ENCODE results near the gene NDUFA8. TPM values are rescaled to one million over a fixed set of nuclear protein-coding genes. Genes with fewer than 3 reads are reported as not detected.

The NDUFA8 gene
- 17.0 and 18.3 TPM in 2 replicates for total RNA-seq

DNA sequence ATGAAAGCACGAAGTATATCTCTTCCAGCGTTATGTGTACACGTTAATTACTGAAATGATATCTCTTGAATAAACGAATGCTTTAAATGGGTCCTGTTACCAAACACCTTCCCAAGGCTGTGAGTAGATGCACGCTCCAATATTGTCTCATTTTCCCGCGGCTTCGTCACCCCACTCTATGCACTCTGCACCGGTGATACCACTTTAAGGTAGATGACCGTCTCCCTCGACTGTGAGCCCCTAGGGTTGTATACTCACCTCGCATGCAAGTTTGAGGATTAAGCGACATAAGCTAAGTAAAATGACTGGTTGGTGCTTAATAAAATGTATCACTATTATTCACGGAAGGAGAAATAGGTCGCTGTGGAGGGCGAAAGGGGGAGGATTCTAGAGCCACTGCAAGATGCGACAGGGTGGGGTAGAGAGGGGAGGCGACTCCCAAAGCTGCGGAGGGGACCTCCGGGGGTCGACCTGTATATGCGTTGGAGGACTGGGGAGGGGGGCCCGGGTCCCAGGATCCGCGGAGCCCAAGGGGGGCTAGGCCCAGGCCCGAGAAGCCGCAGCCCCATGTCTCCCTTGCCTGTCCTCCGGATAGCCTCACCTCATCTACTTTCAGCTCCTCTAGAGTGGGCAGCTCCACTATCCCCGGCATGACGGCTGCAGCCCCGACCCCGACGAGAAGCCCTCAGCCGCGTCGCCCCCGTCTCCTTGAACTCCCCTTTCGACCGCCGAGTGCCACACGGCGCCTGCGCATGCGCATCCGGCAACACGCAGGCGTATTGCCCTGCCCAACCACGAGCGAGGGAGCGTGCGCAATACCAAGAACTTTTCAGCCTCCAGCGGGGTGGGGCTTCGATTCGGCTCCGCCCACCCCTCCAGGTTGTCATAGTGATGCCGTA lies at the start of gene NDUFA8, which contains the start of gene MORN5:
Gene NDUFA8, minus strand, starts transcription at position 754 of the 899 bp plus-strand sequence. Its CDS starts 102 bp downstream, at position 652.
Gene MORN5, plus strand, starts transcription at position 883 of the 899 bp plus-strand sequence. CDS start 65 bp downstream, outside the sequence.
- H3K4me1 ChIP-seq (ENCODE audit: insufficient read depth, low read length) = peaks cover 10% of the 10 kb centered on the region
- peak within 1 kb of the TSS; percentile 81 for H3K27ac ChIP-seq (ENCODE audit: low read depth, low read length)
- peak within 1 kb of the TSS; percentile 96 for H3K4me3 ChIP-seq (ENCODE audit: insufficient read depth, low read length)
- peak within 1 kb of the TSS; percentile 95 for H3K4me2 ChIP-seq (ENCODE audit: insufficient read depth, low read length)
- peaks cover 12% of the 10 kb centered on the region for H3K27me3 ChIP-seq (ENCODE audit: insufficient read depth, low read length)
- no peaks in the 10 kb centered on the region for H3K36me3 ChIP-seq (ENCODE audit: insufficient read depth, low read length)
- peaks cover 24% of the 10 kb centered on the region for H4K20me1 ChIP-seq (ENCODE audit: insufficient read depth, low read length)
- DNase-seq (ENCODE audit: insufficient read length, low spot score, missing footprints) = peak; percentile 98
- TF ChIP-seq, protein P1, sequence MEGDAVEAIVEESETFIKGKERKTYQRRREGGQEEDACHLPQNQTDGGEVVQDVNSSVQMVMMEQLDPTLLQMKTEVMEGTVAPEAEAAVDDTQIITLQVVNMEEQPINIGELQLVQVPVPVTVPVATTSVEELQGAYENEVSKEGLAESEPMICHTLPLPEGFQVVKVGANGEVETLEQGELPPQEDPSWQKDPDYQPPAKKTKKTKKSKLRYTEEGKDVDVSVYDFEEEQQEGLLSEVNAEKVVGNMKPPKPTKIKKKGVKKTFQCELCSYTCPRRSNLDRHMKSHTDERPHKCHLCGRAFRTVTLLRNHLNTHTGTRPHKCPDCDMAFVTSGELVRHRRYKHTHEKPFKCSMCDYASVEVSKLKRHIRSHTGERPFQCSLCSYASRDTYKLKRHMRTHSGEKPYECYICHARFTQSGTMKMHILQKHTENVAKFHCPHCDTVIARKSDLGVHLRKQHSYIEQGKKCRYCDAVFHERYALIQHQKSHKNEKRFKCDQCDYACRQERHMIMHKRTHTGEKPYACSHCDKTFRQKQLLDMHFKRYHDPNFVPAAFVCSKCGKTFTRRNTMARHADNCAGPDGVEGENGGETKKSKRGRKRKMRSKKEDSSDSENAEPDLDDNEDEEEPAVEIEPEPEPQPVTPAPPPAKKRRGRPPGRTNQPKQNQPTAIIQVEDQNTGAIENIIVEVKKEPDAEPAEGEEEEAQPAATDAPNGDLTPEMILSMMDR (IDR thresholded peaks at IDR 0.05; ENCODE audit: extremely low read depth, low read depth, low read length) = no peak
- H2AFZ ChIP-seq (ENCODE audit: low read length) = peak within 1 kb of the TSS; percentile 97
- peaks cover 45% of the 10 kb centered on the region for H3K79me2 ChIP-seq (ENCODE audit: insufficient read depth, low read length)
- no peaks in the 10 kb centered on the region for H3K9me3 ChIP-seq (ENCODE audit: low read depth, low read length)

DNA sequence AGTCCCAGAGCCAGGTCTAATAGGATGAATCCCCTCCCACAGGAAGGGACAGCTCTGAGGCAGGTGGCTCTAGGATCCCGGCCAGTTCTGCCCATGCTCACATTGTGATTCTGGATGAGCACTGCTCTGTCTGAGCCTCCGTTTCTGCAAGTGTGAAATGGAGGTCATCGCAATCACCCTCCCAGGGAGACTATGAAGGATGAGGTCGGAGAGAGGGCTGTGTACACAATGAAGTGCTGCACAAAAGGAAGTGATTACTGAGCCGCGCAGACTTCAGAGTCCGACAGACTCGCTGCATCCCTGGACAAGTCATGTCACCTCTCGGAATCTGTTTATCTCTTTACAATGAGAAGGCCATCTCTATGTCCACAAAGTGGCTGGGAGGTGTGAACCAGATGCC lies 47.5 kb upstream of the NDUFA8 start:
- TF ChIP-seq, protein P1 (IDR thresholded peaks at IDR 0.05; ENCODE audit: extremely low read depth, low read depth, low read length) = no peak
- no peak overlapping the region for H3K27ac ChIP-seq (ENCODE audit: low read depth, low read length)
- no peaks in the 10 kb centered on the region for H3K79me2 ChIP-seq (ENCODE audit: insufficient read depth, low read length)
- no peak overlapping the region for H3K4me3 ChIP-seq (ENCODE audit: insufficient read depth, low read length)
- H4K20me1 ChIP-seq (ENCODE audit: insufficient read depth, low read length) = no peaks in the 10 kb centered on the region
- no peaks in the 10 kb centered on the region for H3K9me3 ChIP-seq (ENCODE audit: low read depth, low read length)
- H3K4me2 ChIP-seq (ENCODE audit: insufficient read depth, low read length) = no peak overlapping the region
- peaks cover 13% of the 10 kb centered on the region for H3K27me3 ChIP-seq (ENCODE audit: insufficient read depth, low read length)
- H3K36me3 ChIP-seq (ENCODE audit: insufficient read depth, low read length) = no peaks in the 10 kb centered on the region
- H3K4me1 ChIP-seq (ENCODE audit: insufficient read depth, low read length) = peaks cover 18% of the 10 kb centered on the region
- DNase-seq (ENCODE audit: insufficient read length, low spot score, missing footprints) = peak; percentile 62
- no peak overlapping the region for H2AFZ ChIP-seq (ENCODE audit: low read length)

DNA sequence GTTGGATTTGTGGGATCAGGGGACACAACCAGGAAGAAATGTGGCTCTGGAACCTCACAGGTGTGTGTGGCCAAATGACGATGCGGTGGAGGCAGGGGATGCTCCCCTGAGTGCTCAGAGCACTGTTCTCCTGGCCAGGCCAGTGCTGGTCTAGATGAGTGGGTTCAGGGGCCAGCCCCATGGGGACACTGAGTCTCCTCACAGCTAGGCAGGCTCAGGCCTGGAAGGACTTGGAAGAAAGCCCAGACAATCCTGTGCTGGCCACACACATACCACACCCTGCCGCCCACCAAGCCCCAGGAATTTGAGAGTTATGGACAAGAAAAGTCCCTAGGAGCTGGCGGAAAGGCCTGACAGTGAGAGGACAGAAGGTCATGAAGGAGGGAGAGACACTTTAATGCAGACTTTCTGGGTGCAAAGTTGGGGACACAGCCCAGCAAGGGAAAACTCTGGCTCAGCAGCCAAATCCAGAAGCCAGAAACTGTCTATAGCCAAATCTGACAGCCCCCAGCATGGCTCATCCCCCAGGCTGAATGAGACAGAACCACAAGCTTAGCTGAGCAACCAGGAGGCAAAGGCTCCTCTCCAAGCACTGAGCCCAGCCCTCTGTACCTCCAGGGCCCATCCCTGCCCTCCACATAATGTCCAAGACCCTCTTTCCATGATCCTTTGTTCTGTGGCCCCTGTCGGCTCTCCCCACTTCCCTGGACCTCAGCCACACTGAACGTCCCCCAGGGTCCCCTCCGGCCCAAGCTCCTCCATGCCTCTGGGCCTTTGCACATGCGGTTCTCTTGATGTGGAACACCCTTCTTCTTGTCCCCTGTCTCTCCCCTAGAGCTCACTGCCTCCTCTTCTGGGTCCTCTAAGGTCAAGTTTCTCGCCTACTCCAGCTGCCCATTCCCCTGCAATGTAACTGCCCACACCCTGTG lies 46.8 kb upstream of the NDUFA8 start:
- peak overlapping the region; percentile 50 for H2AFZ ChIP-seq (ENCODE audit: low read length)
- H3K4me1 ChIP-seq (ENCODE audit: insufficient read depth, low read length) = peaks cover 24% of the 10 kb centered on the region
- H3K4me2 ChIP-seq (ENCODE audit: insufficient read depth, low read length) = peak overlapping the region; percentile 44
- peaks cover 6% of the 10 kb centered on the region for H3K27me3 ChIP-seq (ENCODE audit: insufficient read depth, low read length)
- no peaks in the 10 kb centered on the region for H3K9me3 ChIP-seq (ENCODE audit: low read depth, low read length)
- no peak overlapping the region for H3K4me3 ChIP-seq (ENCODE audit: insufficient read depth, low read length)
- peak overlapping the region; percentile 39 for H3K27ac ChIP-seq (ENCODE audit: low read depth, low read length)
- DNase-seq (ENCODE audit: insufficient read length, low spot score, missing footprints) = peak; percentile 98
- no peaks in the 10 kb centered on the region for H4K20me1 ChIP-seq (ENCODE audit: insufficient read depth, low read length)
- H3K36me3 ChIP-seq (ENCODE audit: insufficient read depth, low read length) = no peaks in the 10 kb centered on the region
- TF ChIP-seq, protein P1 (IDR thresholded peaks at IDR 0.05; ENCODE audit: extremely low read depth, low read depth, low read length) = no peak
- H3K79me2 ChIP-seq (ENCODE audit: insufficient read depth, low read length) = no peaks in the 10 kb centered on the region

All from osteoblast (primary cell).